ENCODE results near the gene PITPNM3. TPM values are rescaled to one million over a fixed set of nuclear protein-coding genes. Genes with fewer than 3 reads are reported as not detected.

The PITPNM3 gene
- total and polyA plus RNA-seq, 2 of the 8 experiments (the other 6 are each of a cell fraction or from before 2014, with no cell fraction given): 1.7 to 3.1 TPM

GRCh38 chr17:6587310-6587709 lies 31.0 kb upstream of the PITPNM3 start:
- Histone ChIP-seq H2BK20ac (ENCODE audit: low read length) (no peak overlapping the region), H3K4me1 (replicated peaks in 1 of 4; ENCODE audit: control insufficient read depth in 3 of 4, insufficient read depth in 4 of 4, low read length in 3 of 4) (no peaks in the 10 kb centered on the region), H2AK5ac (ENCODE audit: low read depth, low read length) (no peak overlapping the region), H2BK12ac (ENCODE audit: low read depth, low read length) (no peak overlapping the region), H4K5ac (ENCODE audit: insufficient read length, low read depth, low read length) (no peak overlapping the region), H3K23me2 (ENCODE audit: low read depth, low read length) (no peaks in the 10 kb centered on the region), H3K79me2 (ENCODE audit: control insufficient read depth in 1 of 2, insufficient read depth in 2 of 2, low read length in 2 of 2) (no peaks in the 10 kb centered on the region), H3K56ac (replicated peaks; ENCODE audit: insufficient read length, low read depth, low read length) (no peak overlapping the region), H4K91ac (replicated peaks; ENCODE audit: insufficient read length, low read length) (no peak overlapping the region), H3K36me3 (ENCODE audit: control insufficient read depth in 2 of 4, insufficient read depth in 4 of 4, low read length in 3 of 4) (peaks cover 16 to 49% (median 41%) of the 10 kb centered on the region in 4 experiments; a peak in 7 of 8 replicates), H3K23ac (ENCODE audit: insufficient read length) (no peak overlapping the region), H3K4ac (replicated peaks; ENCODE audit: insufficient read length, low read depth, low read length) (no peak overlapping the region), H2AFZ (ENCODE audit: low read length) (no peak overlapping the region), H3K27me3 (replicated peaks in 1 of 4; ENCODE audit: control insufficient read depth in 3 of 4, extremely low read depth in 1 of 4, insufficient read depth in 3 of 4, low read length in 3 of 4) (no peaks in the 10 kb centered on the region), H3K14ac (ENCODE audit: insufficient read length) (no peak overlapping the region), H2BK5ac (ENCODE audit: low read depth, low read length) (no peak overlapping the region), H3K9ac (replicated peaks in 1 of 4; ENCODE audit: extremely low read depth in 1 of 4, low read depth in 3 of 4, low read length in 3 of 4) (no peak overlapping the region), H3K4me3 (ENCODE audit: extremely low read depth in 1 of 4, insufficient read depth in 2 of 4, low read depth in 3 of 4, low read length in 4 of 4) (no peak overlapping the region), H3K4me2 (ENCODE audit: insufficient read depth in 1 of 2, low read depth in 2 of 2, low read length in 2 of 2) (no peak overlapping the region), H3K9me3 (ENCODE audit: insufficient read depth in 2 of 2, low read depth in 1 of 2, low read length in 1 of 2) (peaks cover 0 to 3% of the 10 kb centered on the region in 2 experiments; a peak in 1 of 4 replicates), H4K20me1 (replicated peaks in 1 of 2; ENCODE audit: control insufficient read depth in 1 of 2, insufficient read depth in 2 of 2, low read length in 2 of 2) (no peaks in the 10 kb centered on the region), H2BK120ac (replicated peaks; ENCODE audit: low read depth, low read length) (no peak overlapping the region), H2BK15ac (ENCODE audit: low read length) (no peak overlapping the region), H4K8ac (ENCODE audit: extremely low read depth, insufficient read depth, low read length) (no peak overlapping the region), H3K27ac (ENCODE audit: low read depth, low read length) (no peak overlapping the region), H3K79me1 (ENCODE audit: low read depth, low read length) (no peaks in the 10 kb centered on the region), H3K18ac (ENCODE audit: extremely low read depth, low read length) (no peak overlapping the region)
- DNase-seq (ENCODE audit: low read depth in 1 of 2, low spot score in 2 of 2) (no peak), FAIRE-seq (no peak)
- 92% methylated on average over 4 of the region's 4 CpGs; no CpG with 5 or more reads in 1 of the 2 experiments for WGBS, 2 experiments (ENCODE audit: extremely low coverage in 1 of 2, insufficient coverage in 1 of 2, insufficient read length in 1 of 2, insufficient replicate concordance in 2 of 2, low coverage in 1 of 2, low lambda C conversion rate in 2 of 2, missing lambda C conversion rate in 1 of 2)
- ChIA-PET CTCF (ENCODE audit: partially characterized antibody) (interaction anchor here (0.8 to 1.2 kb wide), 2 partner anchors 9 to 115 kb away, joined by 3 to 4 read pairs; no protein-coding TSS in a partner anchor), POLR2A (ENCODE audit: partially characterized antibody) (no interaction called here)
- TF ChIP-seq PHF8 (conservative IDR thresholded peaks at IDR 0.05; ENCODE audit: low read depth, low read length) (no peak), SP1 (IDR thresholded peaks at IDR 0.05; ENCODE audit: low read depth, low read length) (no peak), CEBPB (IDR thresholded peaks at IDR 0.05; ENCODE audit: low read depth, low read length) (no peak), ATF3 (IDR thresholded peaks at IDR 0.05; ENCODE audit: insufficient read depth, low read depth, low read length) (no peak), GABPA (IDR thresholded peaks at IDR 0.05; ENCODE audit: borderline replicate concordance, insufficient read depth, low read length) (no peak), SAP30 (IDR thresholded peaks at IDR 0.05; ENCODE audit: insufficient read depth, insufficient replicate concordance, low read length) (no peak)
